MM.1S (cell line): ENCODE measurements around the gene FAM110D.

Experiments used
- DNase-seq: peaks from one replicate; pipeline ENCODE4 v3.0.0-alpha.2; 2015
- H2AFZ ChIP-seq: fragments of 300-600 bp; sonication (generic); 2 replicates; pipeline ENCODE4 v1.6.0; 2016; ENCODE audit warnings: antibody characterized with exemption, low read length
- H3F3A ChIP-seq: fragments of 300-600 bp; sonication (generic); 2 replicates; pipeline ENCODE4 v1.6.1; 2016; ENCODE audit warnings: mild to moderate bottlenecking, antibody characterized with exemption, low read length, moderate library complexity, mixed read lengths; ENCODE audit not compliant: insufficient read depth
- H3K27ac ChIP-seq: fragments of 300-600 bp; sonication (generic); 2 replicates; pipeline ENCODE4 v1.5.1; 2016; ENCODE audit warnings: mild to moderate bottlenecking, low read length
- H3K27me3 ChIP-seq: fragments of 300-600 bp; sonication (generic); replicated peaks from 2 replicates; pipeline ENCODE4 v1.6.0; 2016; ENCODE audit warnings: low read length; ENCODE audit not compliant: insufficient read depth
- H3K36me3 ChIP-seq: fragments of 300-600 bp; sonication (generic); replicated peaks from 2 replicates; pipeline ENCODE4 v1.6.1; 2016; ENCODE audit warnings: mild to moderate bottlenecking, low read length, mixed read lengths; ENCODE audit not compliant: insufficient read depth
- H3K4me1 ChIP-seq: fragments of 300-600 bp; sonication (generic); 2 replicates; pipeline ENCODE4 v1.6.1; 2016; ENCODE audit warnings: low read length, mixed read lengths
- H3K4me2 ChIP-seq: fragments of 300-600 bp; sonication (generic); 2 replicates; pipeline ENCODE4 v1.6.0; 2016; ENCODE audit warnings: low read depth, low read length
- H3K4me3 ChIP-seq: fragments of 300-600 bp; sonication (generic); 2 replicates; pipeline ENCODE4 v1.5.1; 2016; ENCODE audit warnings: low read length, mixed read lengths
- H3K79me2 ChIP-seq: fragments of 300-600 bp; sonication (generic); 2 replicates; pipeline ENCODE4 v1.6.1; 2016; ENCODE audit warnings: mixed run types, low read length, mixed read lengths
- H3K9ac ChIP-seq: fragments of 300-600 bp; sonication (generic); 2 replicates; pipeline ENCODE4 v1.6.1; 2016; ENCODE audit warnings: low read length, mixed read lengths
- H3K9me2 ChIP-seq: fragments of 300-600 bp; sonication (generic); replicated peaks from 2 replicates; pipeline ENCODE4 v1.6.1; 2016; ENCODE audit warnings: mild to moderate bottlenecking, low read length, mixed read lengths; ENCODE audit not compliant: insufficient read depth
- H3K9me3 ChIP-seq: fragments of 300-600 bp; sonication (generic); replicated peaks from 2 replicates; pipeline ENCODE4 v1.6.1; 2016; ENCODE audit warnings: mild to moderate bottlenecking, low read length, mixed read lengths; ENCODE audit not compliant: insufficient read depth
- H4K20me1 ChIP-seq: fragments of 300-600 bp; sonication (generic); 2 replicates; pipeline ENCODE4 v1.6.1; 2016; ENCODE audit warnings: mild to moderate bottlenecking, low read length, moderate library complexity, mixed read lengths; ENCODE audit not compliant: insufficient read depth
- CTCF ChIP-seq: fragments of 300-600 bp; sonication (generic); IDR thresholded peaks from 2 replicates; pipeline ENCODE4 v1.5.1; 2016; ENCODE audit warnings: antibody characterized with exemption, low read length, mixed read lengths
- EZH2 ChIP-seq: fragments of 300-600 bp; sonication (generic); optimal IDR thresholded peaks from 2 replicates; pipeline ENCODE3; 2017; ENCODE audit warnings: low read depth, mild to moderate bottlenecking, antibody characterized with exemption, low read length, mixed read lengths
- EZH2phosphoT487 ChIP-seq: fragments of 300-600 bp; sonication (generic); IDR thresholded peaks from 2 replicates; pipeline ENCODE4 v1.6.1; 2018; ENCODE audit warnings: antibody characterized with exemption, low read length

The FAM110D gene

GRCh38 chr1:26189331-26189730, 30.5 kb downstream of the FAM110D start:
- TF ChIP-seq EZH2phosphoT487, result no peak
- no peak for TF ChIP-seq EZH2
- TF ChIP-seq CTCF, result no peak

GRCh38 chr1:26189751-26190275, 30.9 kb downstream of the FAM110D start:
- no peaks in the 10 kb centered on the region for H4K20me1 ChIP-seq
- no peak overlapping the region for H3K27ac ChIP-seq
- no peaks in the 10 kb centered on the region; the same call in 1 of the 2 replicates for H3K4me1 ChIP-seq
- no peak overlapping the region for H3K4me2 ChIP-seq
- H3K9me3 ChIP-seq, result no peaks in the 10 kb centered on the region
- H2AFZ ChIP-seq, result no peak overlapping the region
- no peak for DNase-seq
- no peaks in the 10 kb centered on the region for H3K9me2 ChIP-seq
- H3K27me3 ChIP-seq, result 0 out of 2 replicates have a peak, but pooled peaks cover 3% of the 10 kb centered on the region
- no peak overlapping the region for H3K9ac ChIP-seq
- H3K4me3 ChIP-seq, result no peak overlapping the region
- TF ChIP-seq CTCF, result no peak
- TF ChIP-seq EZH2, result no peak
- TF ChIP-seq EZH2phosphoT487, result no peak
- H3F3A ChIP-seq, result no peaks in the 10 kb centered on the region
- H3K79me2 ChIP-seq, result no peaks in the 10 kb centered on the region
- no peaks in the 10 kb centered on the region for H3K36me3 ChIP-seq

More at GRCh38 chr1:26189331-26189730, 30.5 kb downstream of the FAM110D start:
- Histone ChIP-seq H3K27ac (no peak overlapping the region), H3K79me2 (no peaks in the 10 kb centered on the region), H3K36me3 (no peaks in the 10 kb centered on the region), H3K9me3 (no peaks in the 10 kb centered on the region), H3K9ac (no peak overlapping the region), H3K4me2 (no peak overlapping the region), H3K27me3 (0 out of 2 replicates have a peak, but pooled peaks cover 3% of the 10 kb centered on the region), H4K20me1 (no peaks in the 10 kb centered on the region), H3K4me3 (no peak overlapping the region), H2AFZ (no peak overlapping the region), H3F3A (no peaks in the 10 kb centered on the region), H3K4me1 (no peaks in the 10 kb centered on the region; the same call in 1 of the 2 replicates), H3K9me2 (no peaks in the 10 kb centered on the region)
- no peak for DNase-seq

- H3K27me3 ChIP-seq, result 0 out of 2 replicates have a peak, but pooled peaks cover 3% of the 10 kb centered on the region
- no peaks in the 10 kb centered on the region for H4K20me1 ChIP-seq
- H3K9me2 ChIP-seq, result no peaks in the 10 kb centered on the region
- no peak within 1 kb of the TSS for H3K9ac ChIP-seq
- H3K4me1 ChIP-seq, result no peaks in the 10 kb centered on the region; the same call in 1 of the 2 replicates
- peak; percentile 13; the same call in 1 of the 2 replicates for TF ChIP-seq CTCF
- no peak for TF ChIP-seq EZH2phosphoT487
- DNase-seq, result no peak
- no peaks in the 10 kb centered on the region for H3K79me2 ChIP-seq
- H3K9me3 ChIP-seq, result no peaks in the 10 kb centered on the region
- H3K36me3 ChIP-seq, result no peaks in the 10 kb centered on the region
- no peak within 1 kb of the TSS for H3K4me2 ChIP-seq
- no peak within 1 kb of the TSS for H3K27ac ChIP-seq
- H2AFZ ChIP-seq, result no peak within 1 kb of the TSS
- no peaks in the 10 kb centered on the region for H3F3A ChIP-seq
- no peak within 1 kb of the TSS for H3K4me3 ChIP-seq
Observed at GRCh38 chr1:26190373-26190987, 31.6 kb downstream of the FAM110D start, which contains the start of gene CATSPER4. Gene CATSPER4, plus strand, starts transcription at chr1:26190602. Its CDS starts 26 bp downstream, at chr1:26190628.
